ENCODE results near the gene FOXN3.

Gene FOXN3

GRCh38 chr14:89422181-89422951 lies 5.3 kb upstream of the FOXN3 start:
- H3K36me3 ChIP-seq (ENCODE audit: control insufficient read depth, insufficient read depth, low read length), result no peaks in the 10 kb centered on the region
- no peaks in the 10 kb centered on the region for H3K27me3 ChIP-seq (ENCODE audit: control insufficient read depth, insufficient read depth, low read length, poor library complexity, severe bottlenecking)
- 90 to 95% methylated on average over 11 of the region's 11 CpGs for WGBS, 2 experiments
- no peak overlapping the region for H3K4me3 ChIP-seq (ENCODE audit: insufficient read depth, low read depth, low read length)
- H3K9me3 ChIP-seq (ENCODE audit: control insufficient read depth, low read length), result no peaks in the 10 kb centered on the region
- no peak overlapping the region for H3K27ac ChIP-seq (ENCODE audit: insufficient read depth, low read depth, low read length, poor library complexity, severe bottlenecking)
- peaks cover 9% of the 10 kb centered on the region for H3K4me1 ChIP-seq (ENCODE audit: control insufficient read depth, insufficient read depth, low read length)

DNA sequence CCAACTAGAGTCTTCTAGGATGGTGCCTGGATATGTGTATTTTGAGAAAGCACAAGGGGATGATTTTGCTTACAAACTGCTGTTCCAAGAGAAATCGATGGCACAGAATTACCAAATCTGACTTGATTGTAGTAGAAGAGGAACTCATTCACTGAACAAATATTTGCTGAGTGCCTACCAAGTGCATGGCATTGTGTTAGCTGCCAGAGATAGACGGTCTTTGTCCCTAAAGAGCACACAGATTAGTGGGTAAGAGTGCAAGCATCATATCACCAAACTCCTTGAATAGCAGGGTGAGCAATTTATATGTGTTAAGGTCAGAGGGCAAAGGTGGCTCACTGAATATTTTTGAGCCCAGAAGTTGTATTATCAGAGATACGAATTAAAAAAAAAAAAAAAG lies 3.5 kb upstream of the FOXN3 start:
- no peak overlapping the region for H3K27ac ChIP-seq (ENCODE audit: insufficient read depth, low read depth, low read length, poor library complexity, severe bottlenecking)
- H3K36me3 ChIP-seq (ENCODE audit: control insufficient read depth, insufficient read depth, low read length), result no peaks in the 10 kb centered on the region
- peaks cover 9% of the 10 kb centered on the region for H3K4me1 ChIP-seq (ENCODE audit: control insufficient read depth, insufficient read depth, low read length)
- 96 to 97% methylated on average over 3 of the region's 3 CpGs for WGBS, 2 experiments
- H3K9me3 ChIP-seq (ENCODE audit: control insufficient read depth, low read length), result no peaks in the 10 kb centered on the region
- no peaks in the 10 kb centered on the region for H3K27me3 ChIP-seq (ENCODE audit: control insufficient read depth, insufficient read depth, low read length, poor library complexity, severe bottlenecking)
- H3K4me3 ChIP-seq (ENCODE audit: insufficient read depth, low read depth, low read length), result no peak overlapping the region

DNA sequence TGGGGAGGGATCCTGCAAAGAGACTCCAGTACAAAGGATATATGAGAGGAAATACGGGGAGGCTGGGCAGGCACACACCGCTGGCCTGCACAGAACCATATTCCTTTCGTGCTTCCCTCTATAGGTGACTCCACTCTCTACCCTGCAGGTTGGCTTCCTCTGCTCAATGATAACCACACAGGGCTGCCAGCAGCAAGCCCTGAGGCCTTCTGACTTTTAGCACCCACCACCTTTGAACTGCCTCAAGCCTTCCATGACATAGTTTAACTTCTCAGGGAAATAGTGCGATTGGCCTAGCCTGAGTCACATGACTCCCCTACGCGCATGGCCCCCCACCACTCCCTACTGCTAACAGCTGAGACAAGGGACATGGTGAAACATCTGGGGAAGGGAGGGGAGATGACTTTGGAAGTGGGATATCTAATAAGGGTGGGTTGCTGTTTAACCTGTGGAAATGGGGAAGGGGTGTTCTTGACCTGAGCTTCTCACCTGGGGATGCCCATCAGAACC lies 3.0 kb upstream of the FOXN3 start:
- peaks cover 9% of the 10 kb centered on the region for H3K4me1 ChIP-seq (ENCODE audit: control insufficient read depth, insufficient read depth, low read length)
- H3K4me3 ChIP-seq (ENCODE audit: insufficient read depth, low read depth, low read length), result no peak overlapping the region
- H3K27me3 ChIP-seq (ENCODE audit: control insufficient read depth, insufficient read depth, low read length, poor library complexity, severe bottlenecking), result no peaks in the 10 kb centered on the region
- no peaks in the 10 kb centered on the region for H3K36me3 ChIP-seq (ENCODE audit: control insufficient read depth, insufficient read depth, low read length)
- no peak overlapping the region for H3K27ac ChIP-seq (ENCODE audit: insufficient read depth, low read depth, low read length, poor library complexity, severe bottlenecking)
- WGBS, 2 experiments, result 91 to 92% methylated on average over 6 of the region's 6 CpGs
- no peaks in the 10 kb centered on the region for H3K9me3 ChIP-seq (ENCODE audit: control insufficient read depth, low read length)

- peaks cover 9% of the 10 kb centered on the region for H3K4me1 ChIP-seq (ENCODE audit: control insufficient read depth, insufficient read depth, low read length)
- no peaks in the 10 kb centered on the region for H3K36me3 ChIP-seq (ENCODE audit: control insufficient read depth, insufficient read depth, low read length)
- no peaks in the 10 kb centered on the region for H3K27me3 ChIP-seq (ENCODE audit: control insufficient read depth, insufficient read depth, low read length, poor library complexity, severe bottlenecking)
- 83 to 93% methylated on average over 1 to 2 of the region's 2 CpGs for WGBS, 2 experiments
- H3K27ac ChIP-seq (ENCODE audit: insufficient read depth, low read depth, low read length, poor library complexity, severe bottlenecking), result no peak overlapping the region
- H3K9me3 ChIP-seq (ENCODE audit: control insufficient read depth, low read length), result no peaks in the 10 kb centered on the region
- no peak overlapping the region for H3K4me3 ChIP-seq (ENCODE audit: insufficient read depth, low read depth, low read length)
Observed at GRCh38 chr14:89418976-89419375, 1.9 kb upstream of the FOXN3 start.

DNA sequence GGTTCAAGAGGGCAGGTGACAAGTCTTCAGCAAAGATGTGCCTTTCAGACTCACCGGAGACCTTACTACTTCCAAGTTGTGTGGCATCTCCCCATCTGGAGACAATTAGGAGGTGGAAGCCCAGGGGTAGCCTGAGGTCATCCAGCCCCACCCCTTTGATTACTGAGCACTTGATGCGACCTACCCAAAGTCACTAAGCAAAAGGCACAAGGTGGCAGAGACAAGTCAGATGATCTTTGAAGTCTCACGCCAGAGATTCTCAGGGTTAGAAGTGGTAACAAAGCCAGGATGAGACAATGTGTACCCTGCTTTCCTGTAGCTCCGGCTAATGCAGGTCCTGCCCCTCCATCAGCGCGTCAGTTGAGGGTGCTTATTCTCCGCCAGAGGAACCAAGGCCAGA lies 1.4 kb upstream of the FOXN3 start:
- Histone ChIP-seq H3K4me1 (ENCODE audit: control insufficient read depth, insufficient read depth, low read length) (peaks cover 9% of the 10 kb centered on the region), H3K9me3 (ENCODE audit: control insufficient read depth, low read length) (no peaks in the 10 kb centered on the region), H3K36me3 (ENCODE audit: control insufficient read depth, insufficient read depth, low read length) (no peaks in the 10 kb centered on the region), H3K27ac (ENCODE audit: insufficient read depth, low read depth, low read length, poor library complexity, severe bottlenecking) (no peak overlapping the region), H3K4me3 (ENCODE audit: insufficient read depth, low read depth, low read length) (no peak overlapping the region), H3K27me3 (ENCODE audit: control insufficient read depth, insufficient read depth, low read length, poor library complexity, severe bottlenecking) (no peaks in the 10 kb centered on the region)
- WGBS, 2 experiments, result 78 to 79% methylated on average over 7 of the region's 7 CpGs

DNA sequence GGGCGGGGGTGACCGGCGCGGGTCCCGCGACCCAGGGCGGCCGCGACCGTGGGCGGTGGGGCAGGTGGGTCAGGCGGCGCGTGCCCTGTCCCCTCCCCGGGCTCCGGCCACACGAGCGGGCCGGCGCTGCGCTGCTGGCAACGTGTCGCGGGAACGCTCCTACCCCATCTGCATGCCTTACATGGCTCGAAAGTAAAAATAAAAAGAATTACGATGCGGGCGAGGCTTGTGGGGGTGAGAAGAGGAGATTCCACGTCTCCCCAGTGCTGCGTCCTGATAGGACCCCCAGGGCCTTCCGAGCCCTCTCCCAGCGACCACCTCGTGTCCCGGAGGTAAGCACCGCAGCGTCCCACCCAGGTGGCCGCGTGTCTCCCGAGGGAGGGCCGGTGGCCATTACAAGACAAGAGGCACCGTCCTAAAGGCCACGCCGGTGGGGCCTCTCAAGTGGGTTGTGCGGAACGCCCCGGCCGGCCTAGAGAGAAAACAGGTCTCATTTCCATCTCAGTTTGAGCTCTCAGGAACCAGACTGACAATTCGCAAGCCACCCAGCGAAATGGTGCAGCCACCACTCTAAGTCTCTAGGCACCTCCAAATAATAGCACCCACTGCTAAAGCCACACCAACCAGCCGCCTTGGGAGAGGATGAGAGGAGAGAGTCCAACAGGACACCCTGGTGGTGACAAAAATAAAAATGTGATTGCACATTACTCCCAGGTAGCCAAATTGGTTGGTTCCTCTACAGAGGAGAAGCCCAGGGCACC lies 612 bp upstream of the FOXN3 start:
- peak overlapping the region; percentile 36 for H3K27ac ChIP-seq (ENCODE audit: insufficient read depth, low read depth, low read length, poor library complexity, severe bottlenecking)
- peaks cover 9% of the 10 kb centered on the region for H3K4me1 ChIP-seq (ENCODE audit: control insufficient read depth, insufficient read depth, low read length)
- no peaks in the 10 kb centered on the region for H3K27me3 ChIP-seq (ENCODE audit: control insufficient read depth, insufficient read depth, low read length, poor library complexity, severe bottlenecking)
- H3K9me3 ChIP-seq (ENCODE audit: control insufficient read depth, low read length), result no peaks in the 10 kb centered on the region
- peak overlapping the region; percentile 76 for H3K4me3 ChIP-seq (ENCODE audit: insufficient read depth, low read depth, low read length)
- 1 to 2% methylated on average over 50 to 51 of the region's 51 CpGs for WGBS, 2 experiments
- no peaks in the 10 kb centered on the region for H3K36me3 ChIP-seq (ENCODE audit: control insufficient read depth, insufficient read depth, low read length)

GRCh38 chr14:89416002-89416995 lies 734 bp downstream of the FOXN3 start:
- Histone ChIP-seq H3K27ac (ENCODE audit: insufficient read depth, low read depth, low read length, poor library complexity, severe bottlenecking) (peak overlapping the region; percentile 66), H3K4me3 (ENCODE audit: insufficient read depth, low read depth, low read length) (peak overlapping the region; percentile 76), H3K4me1 (ENCODE audit: control insufficient read depth, insufficient read depth, low read length) (peaks cover 9% of the 10 kb centered on the region), H3K9me3 (ENCODE audit: control insufficient read depth, low read length) (no peaks in the 10 kb centered on the region), H3K36me3 (ENCODE audit: control insufficient read depth, insufficient read depth, low read length) (peaks cover 8% of the 10 kb centered on the region), H3K27me3 (ENCODE audit: control insufficient read depth, insufficient read depth, low read length, poor library complexity, severe bottlenecking) (no peaks in the 10 kb centered on the region)
- WGBS, 2 experiments, result 0% methylated on average over 98 of the region's 98 CpGs

- H3K4me1 ChIP-seq (ENCODE audit: control insufficient read depth, insufficient read depth, low read length), result peaks cover 9% of the 10 kb centered on the region
- peak overlapping the region; percentile 76 for H3K4me3 ChIP-seq (ENCODE audit: insufficient read depth, low read depth, low read length)
- peaks cover 13% of the 10 kb centered on the region for H3K36me3 ChIP-seq (ENCODE audit: control insufficient read depth, insufficient read depth, low read length)
- no peak overlapping the region for H3K27ac ChIP-seq (ENCODE audit: insufficient read depth, low read depth, low read length, poor library complexity, severe bottlenecking)
- WGBS, 2 experiments, result 81 to 83% methylated on average over 5 of the region's 5 CpGs
- H3K27me3 ChIP-seq (ENCODE audit: control insufficient read depth, insufficient read depth, low read length, poor library complexity, severe bottlenecking), result no peaks in the 10 kb centered on the region
- no peaks in the 10 kb centered on the region for H3K9me3 ChIP-seq (ENCODE audit: control insufficient read depth, low read length)
Observed at GRCh38 chr14:89415159-89415558, 1.9 kb downstream of the FOXN3 start.

- H3K4me3 ChIP-seq (ENCODE audit: insufficient read depth, low read depth, low read length), result no peak overlapping the region
- H3K27ac ChIP-seq (ENCODE audit: insufficient read depth, low read depth, low read length, poor library complexity, severe bottlenecking), result no peak overlapping the region
- peaks cover 4% of the 10 kb centered on the region for H3K4me1 ChIP-seq (ENCODE audit: control insufficient read depth, insufficient read depth, low read length)
- WGBS, 2 experiments, result 95 to 96% methylated on average over 11 of the region's 11 CpGs
- no peaks in the 10 kb centered on the region for H3K9me3 ChIP-seq (ENCODE audit: control insufficient read depth, low read length)
- peaks cover 13% of the 10 kb centered on the region for H3K36me3 ChIP-seq (ENCODE audit: control insufficient read depth, insufficient read depth, low read length)
- H3K27me3 ChIP-seq (ENCODE audit: control insufficient read depth, insufficient read depth, low read length, poor library complexity, severe bottlenecking), result no peaks in the 10 kb centered on the region
Observed at GRCh38 chr14:89411976-89412375, 5.1 kb downstream of the FOXN3 start.

Measured in ectodermal cell (in vitro differentiated cells).